DND-41 (cell line): Measurements from ENCODE around the gene MYRIP.
"Not testable (repeated sequence)": the region's sequence is repeated elsewhere in the genome, so short reads cannot be mapped to it uniquely, and the experiment has no call there.

Source experiments
- EZH2 ChIP-seq: IDR thresholded peaks from 3 replicates; pipeline ENCODE4 v1.6.1; 2012; ENCODE audit warnings: borderline replicate concordance, low read depth, mild to moderate bottlenecking, moderate library complexity, low read length, inconsistent platforms; ENCODE audit not compliant: severe bottlenecking
- TF ChIP-seq, protein P1 (sequence below): IDR thresholded peaks from 2 replicates; pipeline ENCODE4 v1.5.1; 2012; ENCODE audit warnings: borderline replicate concordance, low read length, moderate library complexity, mild to moderate bottlenecking; ENCODE audit not compliant: poor library complexity, severe bottlenecking; ENCODE audit errors: extremely low read depth

- TF ChIP-seq EZH2, result not testable (repeated sequence)
- TF ChIP-seq, protein P1, sequence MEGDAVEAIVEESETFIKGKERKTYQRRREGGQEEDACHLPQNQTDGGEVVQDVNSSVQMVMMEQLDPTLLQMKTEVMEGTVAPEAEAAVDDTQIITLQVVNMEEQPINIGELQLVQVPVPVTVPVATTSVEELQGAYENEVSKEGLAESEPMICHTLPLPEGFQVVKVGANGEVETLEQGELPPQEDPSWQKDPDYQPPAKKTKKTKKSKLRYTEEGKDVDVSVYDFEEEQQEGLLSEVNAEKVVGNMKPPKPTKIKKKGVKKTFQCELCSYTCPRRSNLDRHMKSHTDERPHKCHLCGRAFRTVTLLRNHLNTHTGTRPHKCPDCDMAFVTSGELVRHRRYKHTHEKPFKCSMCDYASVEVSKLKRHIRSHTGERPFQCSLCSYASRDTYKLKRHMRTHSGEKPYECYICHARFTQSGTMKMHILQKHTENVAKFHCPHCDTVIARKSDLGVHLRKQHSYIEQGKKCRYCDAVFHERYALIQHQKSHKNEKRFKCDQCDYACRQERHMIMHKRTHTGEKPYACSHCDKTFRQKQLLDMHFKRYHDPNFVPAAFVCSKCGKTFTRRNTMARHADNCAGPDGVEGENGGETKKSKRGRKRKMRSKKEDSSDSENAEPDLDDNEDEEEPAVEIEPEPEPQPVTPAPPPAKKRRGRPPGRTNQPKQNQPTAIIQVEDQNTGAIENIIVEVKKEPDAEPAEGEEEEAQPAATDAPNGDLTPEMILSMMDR, result not testable (repeated sequence)
These were observed 473.6 kb downstream of the MYRIP start for GRCh38 chr3:40283057-40283456.
